Neuronal stem cell (in vitro differentiated cells): ENCODE results near the gene ADGRG6.

Experiments
- DNase-seq: peaks from one replicate; pipeline ENCODE4 v3.0.0-alpha.2; 2013; ENCODE audit warnings: low spot score
- H2AFZ ChIP-seq: one replicate; pipeline ENCODE4 v1.6.1; 2013; ENCODE audit warnings: mild to moderate bottlenecking, low read length, inconsistent platforms
- H2AK5ac ChIP-seq: 2 replicates; pipeline ENCODE4 v1.6.1; 2013; ENCODE audit warnings: low read depth, mild to moderate bottlenecking, inconsistent platforms, low read length, moderate library complexity, mixed read lengths
- H2BK120ac ChIP-seq: 2 replicates; pipeline ENCODE4 v1.6.1; 2013; ENCODE audit warnings: low read depth, mild to moderate bottlenecking, inconsistent platforms, low read length, moderate library complexity, mixed read lengths
- H2BK12ac ChIP-seq: one replicate; pipeline ENCODE4 v1.6.1; 2013; ENCODE audit warnings: low read length, inconsistent platforms
- H2BK15ac ChIP-seq: 2 replicates; pipeline ENCODE4 v1.6.1; 2013; ENCODE audit warnings: mild to moderate bottlenecking, low read length, inconsistent platforms, mixed read lengths
- H2BK5ac ChIP-seq: one replicate; pipeline ENCODE4 v1.6.1; 2013; ENCODE audit warnings: inconsistent platforms, mild to moderate bottlenecking, low read length, moderate library complexity
- H3K14ac ChIP-seq: one replicate; pipeline ENCODE4 v1.6.1; 2013; ENCODE audit warnings: low read length, inconsistent platforms
- H3K18ac ChIP-seq: 2 replicates; pipeline ENCODE4 v1.6.1; 2013; ENCODE audit warnings: low read length, inconsistent platforms
- H3K23ac ChIP-seq: 2 replicates; pipeline ENCODE4 v1.6.1; 2013; ENCODE audit warnings: low read depth, mild to moderate bottlenecking, mixed read lengths, low read length, inconsistent platforms; ENCODE audit not compliant: poor library complexity
- H3K27ac ChIP-seq: replicated peaks from 3 replicates; pipeline ENCODE4 v1.5.1; 2013; ENCODE audit warnings: low read length, inconsistent platforms
- H3K27me3 ChIP-seq, 3 experiments: 2 replicates each; pipeline ENCODE4 v1.6.1; 2013; ENCODE audit warnings: low read length in 3 of 3, mild to moderate bottlenecking in 2 of 3, inconsistent platforms in 1 of 3, low read depth in 1 of 3, mixed read lengths in 1 of 3, moderate library complexity in 1 of 3; ENCODE audit not compliant: control insufficient read depth in 3 of 3, insufficient read depth in 3 of 3
- H3K36me3 ChIP-seq, 2 donors: replicated peaks in 1 of 2; 2 replicates each; pipeline ENCODE4 v1.6.1; 2013; ENCODE audit warnings: low read length in 2 of 2; ENCODE audit not compliant: control insufficient read depth in 2 of 2, insufficient read depth in 2 of 2
- H3K4ac ChIP-seq: 2 replicates; pipeline ENCODE4 v1.6.1; 2013; ENCODE audit warnings: inconsistent platforms, mild to moderate bottlenecking, low read length, moderate library complexity
- H3K4me1 ChIP-seq, 2 donors: 1 replicate in 1 of 2; 2 replicates in 1 of 2; pipeline ENCODE4 v1.6.1; 2013; ENCODE audit warnings: low read length in 2 of 2, low read depth in 1 of 2; ENCODE audit not compliant: control insufficient read depth in 2 of 2, insufficient read depth in 1 of 2
- H3K4me2 ChIP-seq: one replicate; pipeline ENCODE4 v1.6.1; 2013; ENCODE audit warnings: mild to moderate bottlenecking, low read length, inconsistent platforms; ENCODE audit not compliant: insufficient read depth, poor library complexity, severe bottlenecking
- H3K4me3 ChIP-seq, 2 donors: 2 replicates each; pipeline ENCODE4 v1.5.1; 2013; ENCODE audit warnings: low read length in 2 of 2, mild to moderate bottlenecking in 2 of 2, inconsistent platforms in 1 of 2, moderate library complexity in 1 of 2
- H3K79me1 ChIP-seq: one replicate; pipeline ENCODE4 v1.6.1; 2013; ENCODE audit warnings: low read depth, mild to moderate bottlenecking, inconsistent platforms, low read length, moderate library complexity
- H3K9ac ChIP-seq: one replicate; pipeline ENCODE4 v1.6.1; 2013; ENCODE audit warnings: mild to moderate bottlenecking, low read depth, low read length, inconsistent platforms; ENCODE audit not compliant: poor library complexity
- H3K9me3 ChIP-seq, 2 donors: replicated peaks in 1 of 2; 2 replicates each; pipeline versions ENCODE3 to v1.6.1; 2013; ENCODE audit warnings: low read length in 2 of 2, mild to moderate bottlenecking in 2 of 2, inconsistent platforms in 1 of 2, low read depth in 1 of 2, mixed read lengths in 1 of 2, moderate library complexity in 1 of 2; ENCODE audit not compliant: control insufficient read depth in 2 of 2, insufficient read depth in 1 of 2
- H4K8ac ChIP-seq: one replicate; pipeline ENCODE4 v1.6.1; 2013; ENCODE audit warnings: low read depth, mild to moderate bottlenecking, inconsistent platforms, low read length, moderate library complexity
- H4K91ac ChIP-seq: one replicate; pipeline ENCODE4 v1.6.1; 2013; ENCODE audit warnings: low read length, low read depth, mild to moderate bottlenecking, inconsistent platforms; ENCODE audit not compliant: poor library complexity
- WGBS, 2 donors: extraction: QIAGEN DNeasy Blood & Tissue Kit; methylation state at CpG; one replicate each; pipeline ENCODE4 v1.1.7; 2013; ENCODE audit warnings: missing lambda C conversion rate in 2 of 2, mixed read lengths in 1 of 2; ENCODE audit not compliant: insufficient read length in 2 of 2, insufficient replicate concordance in 1 of 2; ENCODE audit errors: extremely low coverage in 2 of 2; 5-methylcytosine and 5-hydroxymethylcytosine counted together

Gene ADGRG6

GRCh38 chr6:142408409-142408808, 106.6 kb downstream of the ADGRG6 start:
- Histone ChIP-seq H3K36me3 (no peaks in the 10 kb centered on the region), H2AFZ (no peak overlapping the region), H4K91ac (no peak overlapping the region), H3K27me3 (no peaks in the 10 kb centered on the region), H3K14ac (no peak overlapping the region), H3K4me3 (no peak overlapping the region), H3K18ac (no peak overlapping the region), H4K8ac (no peak overlapping the region), H2AK5ac (no peak overlapping the region), H3K4me1 (no peaks in the 10 kb centered on the region), H2BK120ac (no peak overlapping the region), H3K23ac (no peak overlapping the region), H2BK12ac (no peak overlapping the region), H2BK5ac (no peak overlapping the region), H2BK15ac (no peak overlapping the region), H3K4ac (no peak overlapping the region), H3K9ac (no peak overlapping the region), H3K4me2 (no peak overlapping the region), H3K9me3 (no peaks in the 10 kb centered on the region), H3K79me1 (no peaks in the 10 kb centered on the region), H3K27ac (no peak overlapping the region)
- no peak for DNase-seq

GRCh38 chr6:142409794-142410193, 108.0 kb downstream of the ADGRG6 start:
- Histone ChIP-seq H3K4me3 (no peak overlapping the region), H3K27me3 (no peaks in the 10 kb centered on the region), H2AFZ (no peak overlapping the region), H2BK12ac (no peak overlapping the region), H2BK15ac (no peak overlapping the region), H3K4ac (no peak overlapping the region), H2BK120ac (no peak overlapping the region), H4K91ac (no peak overlapping the region), H3K27ac (no peak overlapping the region), H3K23ac (no peak overlapping the region), H3K14ac (no peak overlapping the region), H3K9ac (no peak overlapping the region), H2AK5ac (no peak overlapping the region), H2BK5ac (no peak overlapping the region), H3K4me2 (no peak overlapping the region), H3K4me1 (no peaks in the 10 kb centered on the region), H4K8ac (no peak overlapping the region), H3K79me1 (no peaks in the 10 kb centered on the region), H3K36me3 (no peaks in the 10 kb centered on the region), H3K9me3 (no peaks in the 10 kb centered on the region), H3K18ac (no peak overlapping the region)
- no CpG with 5 or more reads among the region's 1 CpG for WGBS, 2 donors
- no peak for DNase-seq

- H2BK12ac ChIP-seq, result no peak overlapping the region
- H3K18ac ChIP-seq, result no peak overlapping the region
- no peak overlapping the region for H2BK120ac ChIP-seq
- H2AK5ac ChIP-seq, result no peak overlapping the region
- no peak overlapping the region for H3K4ac ChIP-seq
- H3K14ac ChIP-seq, result no peak overlapping the region
- no peak overlapping the region for H3K4me3 ChIP-seq
- H3K9me3 ChIP-seq, result no peaks in the 10 kb centered on the region
- H3K23ac ChIP-seq, result no peak overlapping the region
- no peak overlapping the region for H4K91ac ChIP-seq
- no peak overlapping the region for H3K9ac ChIP-seq
- no peak overlapping the region for H4K8ac ChIP-seq
- H2BK5ac ChIP-seq, result no peak overlapping the region
- H3K27me3 ChIP-seq, result no peaks in the 10 kb centered on the region
- DNase-seq, result no peak
- peaks cover 0 to 2% of the 10 kb centered on the region in 2 donors for H3K4me1 ChIP-seq
- no peak overlapping the region for H3K27ac ChIP-seq
- WGBS, 2 donors, result no CpG with 5 or more reads among the region's 2 CpGs
- H2BK15ac ChIP-seq, result no peak overlapping the region
- H3K4me2 ChIP-seq, result no peak overlapping the region
- H3K36me3 ChIP-seq, result no peaks in the 10 kb centered on the region
- H2AFZ ChIP-seq, result no peak overlapping the region
- H3K79me1 ChIP-seq, result no peaks in the 10 kb centered on the region
Measured at GRCh38 chr6:142411145-142411544, 109.3 kb downstream of the ADGRG6 start.

DNA sequence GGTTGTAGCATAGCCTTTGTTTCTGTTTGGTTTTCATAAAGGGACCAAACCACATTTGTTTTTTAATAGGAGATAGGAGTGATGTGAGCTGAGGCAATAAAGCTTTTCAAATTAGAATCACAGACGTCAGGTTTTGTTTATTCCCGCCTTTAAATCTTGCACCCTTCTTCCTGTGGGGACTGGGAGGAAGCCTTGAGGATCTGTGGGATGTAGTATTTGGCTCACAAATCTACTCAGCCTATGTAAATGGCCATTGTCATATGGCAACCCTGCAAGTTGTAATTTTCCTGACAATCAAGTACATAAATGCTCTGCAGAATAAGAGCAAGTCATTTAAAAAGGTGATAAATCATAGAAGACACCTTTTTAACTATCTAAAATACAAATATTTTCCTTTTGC, 110.4 kb downstream of the ADGRG6 start:
- no peak for DNase-seq
- H3K18ac ChIP-seq, result no peak overlapping the region
- H4K8ac ChIP-seq, result no peak overlapping the region
- no peak overlapping the region for H3K23ac ChIP-seq
- H3K4me2 ChIP-seq, result no peak overlapping the region
- no peak overlapping the region for H2AFZ ChIP-seq
- no CpG with 5 or more reads among the region's 2 CpGs for WGBS, 2 donors
- H3K27me3 ChIP-seq, result no peaks in the 10 kb centered on the region
- no peak overlapping the region for H3K14ac ChIP-seq
- H2BK15ac ChIP-seq, result no peak overlapping the region
- no peak overlapping the region for H3K4ac ChIP-seq
- H3K9me3 ChIP-seq, result no peaks in the 10 kb centered on the region
- no peak overlapping the region for H3K4me3 ChIP-seq
- H2BK5ac ChIP-seq, result no peak overlapping the region
- H3K9ac ChIP-seq, result no peak overlapping the region
- no peak overlapping the region for H2BK120ac ChIP-seq
- no peaks in the 10 kb centered on the region for H3K36me3 ChIP-seq
- no peak overlapping the region for H2AK5ac ChIP-seq
- no peak overlapping the region for H2BK12ac ChIP-seq
- H3K4me1 ChIP-seq, result peaks cover 0 to 11% of the 10 kb centered on the region in 2 donors
- no peak overlapping the region for H4K91ac ChIP-seq
- H3K27ac ChIP-seq, result no peak overlapping the region
- no peaks in the 10 kb centered on the region for H3K79me1 ChIP-seq
